Right lobe of liver (tissue), 4 donors: ENCODE results near the gene AP4S1.

Experiments used
- POLR2A ChIP-seq: fragments of 450-650 bp; IDR thresholded peaks from one replicate; pipeline ENCODE4 v1.6.1; 2017; ENCODE audit warnings: antibody characterized with exemption, mild to moderate bottlenecking
- TF ChIP-seq, protein P1 (sequence below), 4 donors: fragments of 200-600 bp in 3 of 4; fragments of 450-650 bp in 1 of 4; IDR thresholded peaks; one replicate each; pipeline versions ENCODE4 v1.5.1 to v1.8.0; 2016 to 2022; ENCODE audit warnings: antibody characterized with exemption in 4 of 4, mild to moderate bottlenecking in 2 of 4
- donor health status: DM: no; HTN: no; CAD: no.
- donor health status: DM: no; HTN: no; CAD: no.
- donor health status: DM: no; HTN: yes; CAD: no.

DNA sequence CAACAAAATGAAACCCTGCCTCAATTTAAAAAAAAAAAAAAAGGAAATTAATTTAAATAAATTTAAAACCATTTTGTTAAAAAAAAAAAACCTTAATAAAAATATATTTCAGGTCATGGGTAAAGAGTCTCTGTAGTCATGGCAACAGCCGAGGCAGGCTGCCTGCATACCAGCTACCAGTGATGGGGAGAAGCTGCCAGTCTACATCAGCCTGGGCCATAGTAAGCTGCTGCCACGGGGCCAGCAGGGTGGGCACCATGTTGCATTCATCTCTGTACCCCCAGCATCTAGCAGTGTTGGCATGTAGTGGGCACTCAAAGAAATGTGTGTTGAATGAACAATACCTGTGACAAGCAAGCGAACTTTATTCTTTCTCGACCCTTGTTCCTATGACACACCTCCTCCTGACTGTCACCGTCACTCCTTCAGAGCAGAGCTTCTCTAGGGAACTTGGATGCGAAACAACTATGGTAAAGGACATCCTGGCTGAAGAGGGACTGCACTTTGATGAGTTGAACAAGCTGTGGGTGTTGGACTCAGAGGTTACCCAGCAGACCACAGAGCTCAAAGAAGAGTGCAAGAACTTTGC, 7.3 kb upstream of the AP4S1 start:
- TF ChIP-seq, protein P1, sequence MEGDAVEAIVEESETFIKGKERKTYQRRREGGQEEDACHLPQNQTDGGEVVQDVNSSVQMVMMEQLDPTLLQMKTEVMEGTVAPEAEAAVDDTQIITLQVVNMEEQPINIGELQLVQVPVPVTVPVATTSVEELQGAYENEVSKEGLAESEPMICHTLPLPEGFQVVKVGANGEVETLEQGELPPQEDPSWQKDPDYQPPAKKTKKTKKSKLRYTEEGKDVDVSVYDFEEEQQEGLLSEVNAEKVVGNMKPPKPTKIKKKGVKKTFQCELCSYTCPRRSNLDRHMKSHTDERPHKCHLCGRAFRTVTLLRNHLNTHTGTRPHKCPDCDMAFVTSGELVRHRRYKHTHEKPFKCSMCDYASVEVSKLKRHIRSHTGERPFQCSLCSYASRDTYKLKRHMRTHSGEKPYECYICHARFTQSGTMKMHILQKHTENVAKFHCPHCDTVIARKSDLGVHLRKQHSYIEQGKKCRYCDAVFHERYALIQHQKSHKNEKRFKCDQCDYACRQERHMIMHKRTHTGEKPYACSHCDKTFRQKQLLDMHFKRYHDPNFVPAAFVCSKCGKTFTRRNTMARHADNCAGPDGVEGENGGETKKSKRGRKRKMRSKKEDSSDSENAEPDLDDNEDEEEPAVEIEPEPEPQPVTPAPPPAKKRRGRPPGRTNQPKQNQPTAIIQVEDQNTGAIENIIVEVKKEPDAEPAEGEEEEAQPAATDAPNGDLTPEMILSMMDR (IDR thresholded peaks at IDR 0.05) = no peak
- TF ChIP-seq POLR2A = no peak
